ENCODE measurements around the gene DCC. TPM values are rescaled to one million over a fixed set of nuclear protein-coding genes. Genes with fewer than 3 reads are reported as not detected.

Gene DCC
- total RNA-seq, 1 experiment from 2014 or later, result not detected

GRCh38 chr18:52615943-52616342, 275.9 kb downstream of the DCC start:
- no TSS peak for BruUV-seq (replicated peaks)
- ChIA-PET POLR2A (no interaction called here), RAD21 (ENCODE audit: low non-redundant PET in 1 of 2, low total read pairs in 2 of 2, uncharacterized antibody in 2 of 2, unreplicated experiment in 2 of 2) (no interaction called here), CTCF (no interaction called here)
- Histone ChIP-seq H3K4me3 (replicated peaks in 1 of 2; ENCODE audit: low read depth in 1 of 2, low read length in 2 of 2) (no peak overlapping the region), H3K36me3 (ENCODE audit: control insufficient read depth in 1 of 2, insufficient read depth in 2 of 2, low read length in 2 of 2) (no peaks in the 10 kb centered on the region), H3K9ac (ENCODE audit: low read length) (no peak overlapping the region), H3K9me2 (ENCODE audit: insufficient read depth) (no peaks in the 10 kb centered on the region), H3K79me2 (ENCODE audit: insufficient read depth, low read length) (no peaks in the 10 kb centered on the region), H3K4me2 (ENCODE audit: low read length) (no peak overlapping the region), H4K20me1 (ENCODE audit: insufficient read depth) (no peaks in the 10 kb centered on the region), H3K27ac (ENCODE audit: low read depth, low read length) (no peak overlapping the region), H3K27me3 (ENCODE audit: insufficient read depth, low read length) (no peaks in the 10 kb centered on the region), H3K9me3 (ENCODE audit: control insufficient read depth in 1 of 2, insufficient read depth in 1 of 2, low read depth in 1 of 2, low read length in 2 of 2) (peaks cover 6 to 19% of the 10 kb centered on the region in 2 experiments; a peak in 2 of 4 replicates), H3K4me1 (ENCODE audit: control insufficient read depth in 1 of 2, insufficient read depth in 2 of 2, low read length in 2 of 2) (no peaks in the 10 kb centered on the region), H2AFZ (ENCODE audit: low read depth, low read length, poor library complexity, severe bottlenecking) (no peak overlapping the region)
- DNase-seq (ENCODE audit: low read depth, low spot score) (no peak), ATAC-seq (no peak)
- no peak for TF ChIP-seq JUND (IDR thresholded peaks at IDR 0.05)
- no peak for TF ChIP-seq EGR1 (IDR thresholded peaks at IDR 0.05; ENCODE audit: low read depth)
- no peak for TF ChIP-seq POLR2A (IDR thresholded peaks at IDR 0.05; ENCODE audit: borderline replicate concordance, extremely low read depth, insufficient read depth, insufficient read length)
- no peak for TF ChIP-seq CTCF (IDR thresholded peaks at IDR 0.05 in 2 of 3, conservative IDR thresholded peaks at IDR 0.05 in 1 of 3; ENCODE audit: borderline replicate concordance in 1 of 3, insufficient read depth in 1 of 3, low read depth in 2 of 3, low read length in 2 of 3)
- no peak for TF ChIP-seq ELF1 (IDR thresholded peaks at IDR 0.05; ENCODE audit: borderline replicate concordance, low read depth)
- TF ChIP-seq SIN3A (IDR thresholded peaks at IDR 0.05; ENCODE audit: low read depth), result no peak
- TF ChIP-seq FOSL1 (IDR thresholded peaks at IDR 0.05; ENCODE audit: low read depth), result no peak
- TF ChIP-seq REST (IDR thresholded peaks at IDR 0.05; ENCODE audit: low read depth), result no peak
- TF ChIP-seq SRF (IDR thresholded peaks at IDR 0.05; ENCODE audit: low read depth), result no peak
- TF ChIP-seq ZBTB33 (IDR thresholded peaks at IDR 0.05; ENCODE audit: extremely low read depth, insufficient replicate concordance, low read length), result no peak
- TF ChIP-seq POLR2AphosphoS5 (IDR thresholded peaks at IDR 0.05; ENCODE audit: low read depth, low read length), result no peak
- intact Hi-C loops (cut with micrococcal nuclease), result loop anchor here (10.0 kb wide), 1 partner anchor 61 kb away; no protein-coding TSS in a partner anchor

Data from HCT116 (cell line).